Measurements from ENCODE around the gene FAM184B.

The FAM184B gene

GRCh38 chr4:17636341-17636695, 145.1 kb downstream of the FAM184B start (continued):
- no peak for TF ChIP-seq ATF2 (tag by site-specific recombination; IDR thresholded peaks at IDR 0.05; ENCODE audit: low read depth)

DNA sequence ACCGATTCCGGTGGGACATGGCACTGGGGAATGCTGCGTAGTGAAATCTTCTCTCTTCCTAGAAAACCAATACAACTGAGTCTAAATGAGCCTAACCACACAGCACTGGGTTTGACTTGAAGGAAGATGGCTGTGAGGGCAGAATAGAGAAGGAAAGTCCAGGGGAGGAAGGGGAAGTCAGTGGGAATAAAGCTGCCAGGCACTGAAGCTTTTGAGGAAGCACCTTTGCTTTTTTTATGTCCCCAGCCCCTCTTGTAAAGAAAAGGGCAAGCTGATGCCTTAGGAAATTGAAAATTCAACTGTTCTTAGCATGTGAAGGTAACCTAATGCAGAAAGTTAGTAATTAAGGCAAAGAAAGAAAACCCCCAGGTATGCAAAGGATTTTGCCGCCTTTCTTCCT, 146.4 kb downstream of the FAM184B start:
- H3K9me3 ChIP-seq (ENCODE audit: control insufficient read depth, insufficient read depth, low read depth, low read length), result no peaks in the 10 kb centered on the region
- H3K4me3 ChIP-seq (ENCODE audit: low read depth, low read length), result no peak overlapping the region
- CTCF ChIA-PET, result no interaction called here
- TF ChIP-seq ZNF626 (tag by site-specific recombination; IDR thresholded peaks at IDR 0.05), result no peak
- TF ChIP-seq ZNF223 (tag by site-specific recombination; IDR thresholded peaks at IDR 0.05), result no peak
- no peak for TF ChIP-seq ZNF677 (tag by site-specific recombination; IDR thresholded peaks at IDR 0.05)
- TF ChIP-seq ZBTB17 (tag by site-specific recombination; IDR thresholded peaks at IDR 0.05), result no peak
- no peak for TF ChIP-seq ZNF596 (tag by site-specific recombination; IDR thresholded peaks at IDR 0.05)
- no peak for TF ChIP-seq SALL2 (tag by site-specific recombination; IDR thresholded peaks at IDR 0.05; ENCODE audit: borderline replicate concordance)
- no peak for TF ChIP-seq ZNF639 (tag by site-specific recombination; IDR thresholded peaks at IDR 0.05)
- no peak for TF ChIP-seq ZNF354C (tag by site-specific recombination; IDR thresholded peaks at IDR 0.05; ENCODE audit: borderline replicate concordance, low read depth)
- no peak for TF ChIP-seq ZNF791 (tag by site-specific recombination; IDR thresholded peaks at IDR 0.05)
- no peak for TF ChIP-seq ZNF449 (tag by site-specific recombination; IDR thresholded peaks at IDR 0.05)
- no peak for TF ChIP-seq ELK4 (IDR thresholded peaks at IDR 0.05; ENCODE audit: borderline replicate concordance, low read depth, low read length)
- TF ChIP-seq ZNF544 (tag by site-specific recombination; IDR thresholded peaks at IDR 0.05), result no peak
- no peak for TF ChIP-seq ZNF266 (tag by site-specific recombination; IDR thresholded peaks at IDR 0.05; ENCODE audit: low read depth)
- TF ChIP-seq ZNF843 (tag by site-specific recombination; IDR thresholded peaks at IDR 0.05), result no peak
- no peak for TF ChIP-seq ZBTB1 (tag by site-specific recombination; IDR thresholded peaks at IDR 0.05)
- no peak for TF ChIP-seq ZNF335 (tag by site-specific recombination; conservative IDR thresholded peaks at IDR 0.05)
- TF ChIP-seq ZNF19 (tag by site-specific recombination; IDR thresholded peaks at IDR 0.05; ENCODE audit: low read depth), result no peak
- no peak for TF ChIP-seq ZNF624 (tag by site-specific recombination; IDR thresholded peaks at IDR 0.05)
- TF ChIP-seq ZNF184 (tag by site-specific recombination; IDR thresholded peaks at IDR 0.05), result no peak
- no peak for TF ChIP-seq ZNF23 (tag by site-specific recombination; IDR thresholded peaks at IDR 0.05; ENCODE audit: borderline replicate concordance)
- POLR2A ChIA-PET, result no interaction called here
- H3K4me1 ChIP-seq (ENCODE audit: control insufficient read depth, insufficient read depth, low read length), result no peaks in the 10 kb centered on the region
- no peak overlapping the region for H3K27ac ChIP-seq (ENCODE audit: extremely low read depth, low read depth, low read length)
- H3K36me3 ChIP-seq (ENCODE audit: control insufficient read depth in 2 of 2, insufficient read depth in 1 of 2, low read length in 2 of 2), result peaks cover 3 to 69% of the 10 kb centered on the region in 2 experiments; a peak in 2 of 3 replicates
